ENCODE results near the gene CCL4. TPM values are rescaled to one million over a fixed set of nuclear protein-coding genes. Genes with fewer than 3 reads are reported as not detected.
"Not testable (repeated sequence)": the region's sequence is repeated elsewhere in the genome, so short reads cannot be mapped to it uniquely, and the experiment has no call there.

Gene CCL4
- not detected for polyA plus RNA-seq (2013, experiment 1 of 4)
- polyA plus RNA-seq (2013, experiment 2 of 4): 0.23 TPM
- not detected for polyA plus RNA-seq (2013, experiment 3 of 4)
- polyA plus RNA-seq (2013, experiment 4 of 4): not detected

DNA sequence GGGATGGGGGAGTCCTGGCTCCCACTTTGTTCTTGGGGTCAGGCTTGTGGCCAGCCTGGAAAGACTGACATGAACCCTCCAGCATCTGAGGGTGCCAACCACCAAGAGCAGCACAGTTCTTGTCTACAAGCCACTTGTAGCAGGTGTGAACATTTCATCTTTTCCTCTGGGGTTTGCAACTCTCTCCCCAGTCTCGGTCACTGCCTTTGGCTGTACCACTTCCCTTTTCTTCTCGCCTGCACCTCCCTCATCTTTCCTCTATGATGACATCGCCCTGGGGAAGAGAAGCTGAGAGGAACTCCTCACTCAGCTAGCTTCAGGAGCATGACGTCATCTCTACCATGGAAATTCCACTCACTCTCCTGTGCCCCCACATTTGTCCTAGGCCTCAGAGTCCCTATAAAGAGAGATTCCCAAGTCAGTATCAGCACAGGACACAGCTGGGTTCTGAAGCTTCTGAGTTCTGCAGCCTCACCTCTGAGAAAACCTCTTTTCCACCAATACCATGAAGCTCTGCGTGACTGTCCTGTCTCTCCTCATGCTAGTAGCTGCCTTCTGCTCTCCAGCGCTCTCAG is at the start of gene CCL4:
TSS of gene CCL4 (plus strand) at position 427 of the 575 bp plus-strand sequence. CDS start at position 506, 79 bp downstream.
- H3K9me3 ChIP-seq (ENCODE audit: control insufficient read depth, low read length); H3K4me3 ChIP-seq (ENCODE audit: insufficient read depth, low read depth, low read length); H3K36me3 ChIP-seq (ENCODE audit: control insufficient read depth, insufficient read depth, low read length); H3K4me1 ChIP-seq (ENCODE audit: control insufficient read depth, insufficient read depth, low read length); H3K27me3 ChIP-seq (ENCODE audit: control insufficient read depth, insufficient read depth, low read length, poor library complexity, severe bottlenecking); H3K27ac ChIP-seq (ENCODE audit: insufficient read depth, low read depth, low read length, poor library complexity, severe bottlenecking): not testable (repeated sequence)
- 93 to 95% methylated on average over 6 of the region's 6 CpGs for WGBS, 2 experiments

DNA sequence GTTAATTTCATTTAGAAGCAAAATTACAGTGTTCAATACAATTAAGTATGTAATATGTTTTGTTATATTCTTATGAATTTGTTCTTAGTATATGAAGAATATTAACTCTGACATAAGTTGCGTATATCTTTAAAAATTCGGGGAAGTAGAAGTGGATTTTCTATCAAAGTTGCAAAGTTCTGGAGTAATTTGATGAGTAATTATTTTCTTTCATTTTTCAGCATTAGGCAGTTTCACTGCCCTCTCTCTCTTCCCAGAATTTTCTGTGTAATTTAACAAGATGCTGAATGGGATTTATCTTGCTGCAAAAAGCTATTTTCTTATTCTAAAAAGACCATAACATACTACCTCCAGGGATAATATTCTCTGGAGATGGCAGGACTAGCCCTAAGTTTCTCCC is 48.5 kb upstream of the CCL4 start:
- WGBS, 2 experiments: 90 to 100% methylated on average over 2 of the region's 2 CpGs
- no peak overlapping the region for H3K4me3 ChIP-seq (ENCODE audit: insufficient read depth, low read depth, low read length)
- H3K27ac ChIP-seq (ENCODE audit: insufficient read depth, low read depth, low read length, poor library complexity, severe bottlenecking): no peak overlapping the region
- no peaks in the 10 kb centered on the region for H3K9me3 ChIP-seq (ENCODE audit: control insufficient read depth, low read length)
- H3K27me3 ChIP-seq (ENCODE audit: control insufficient read depth, insufficient read depth, low read length, poor library complexity, severe bottlenecking): no peaks in the 10 kb centered on the region
- no peaks in the 10 kb centered on the region for H3K36me3 ChIP-seq (ENCODE audit: control insufficient read depth, insufficient read depth, low read length)
- no peaks in the 10 kb centered on the region for H3K4me1 ChIP-seq (ENCODE audit: control insufficient read depth, insufficient read depth, low read length)

DNA sequence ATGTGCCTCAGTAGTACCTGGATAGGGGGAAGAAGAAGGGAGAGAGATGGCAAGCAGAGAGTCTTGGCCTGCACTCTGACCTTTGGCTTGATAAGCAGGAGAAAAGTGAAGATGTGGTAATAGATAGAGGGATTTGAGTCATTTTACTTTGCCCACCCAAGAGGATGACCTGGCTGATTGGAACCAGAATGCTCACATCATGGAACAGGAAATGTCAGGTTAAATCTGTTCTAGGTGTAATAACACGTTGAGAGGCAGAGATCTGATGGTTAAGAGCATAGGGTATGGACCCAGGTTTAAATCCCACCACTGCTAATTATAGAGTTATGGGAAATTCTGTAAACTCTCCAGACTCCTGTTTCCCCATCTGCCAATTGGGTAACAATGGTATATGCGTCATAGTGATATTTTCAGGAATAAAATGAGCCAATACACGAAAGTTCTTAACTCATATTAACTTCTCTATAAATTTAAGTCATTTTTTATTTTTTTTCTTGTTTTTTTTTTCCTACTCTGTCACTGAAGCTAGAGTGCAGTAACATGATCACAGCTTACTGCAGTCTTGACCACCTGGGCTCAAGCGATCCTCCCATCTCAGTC is 47.6 kb upstream of the CCL4 start:
- no peak overlapping the region for H3K27ac ChIP-seq (ENCODE audit: insufficient read depth, low read depth, low read length, poor library complexity, severe bottlenecking)
- WGBS, 2 experiments: 92 to 93% methylated on average over 3 to 4 of the region's 4 CpGs
- no peaks in the 10 kb centered on the region for H3K27me3 ChIP-seq (ENCODE audit: control insufficient read depth, insufficient read depth, low read length, poor library complexity, severe bottlenecking)
- H3K9me3 ChIP-seq (ENCODE audit: control insufficient read depth, low read length): no peaks in the 10 kb centered on the region
- no peaks in the 10 kb centered on the region for H3K36me3 ChIP-seq (ENCODE audit: control insufficient read depth, insufficient read depth, low read length)
- H3K4me1 ChIP-seq (ENCODE audit: control insufficient read depth, insufficient read depth, low read length): no peaks in the 10 kb centered on the region
- no peak overlapping the region for H3K4me3 ChIP-seq (ENCODE audit: insufficient read depth, low read depth, low read length)

DNA sequence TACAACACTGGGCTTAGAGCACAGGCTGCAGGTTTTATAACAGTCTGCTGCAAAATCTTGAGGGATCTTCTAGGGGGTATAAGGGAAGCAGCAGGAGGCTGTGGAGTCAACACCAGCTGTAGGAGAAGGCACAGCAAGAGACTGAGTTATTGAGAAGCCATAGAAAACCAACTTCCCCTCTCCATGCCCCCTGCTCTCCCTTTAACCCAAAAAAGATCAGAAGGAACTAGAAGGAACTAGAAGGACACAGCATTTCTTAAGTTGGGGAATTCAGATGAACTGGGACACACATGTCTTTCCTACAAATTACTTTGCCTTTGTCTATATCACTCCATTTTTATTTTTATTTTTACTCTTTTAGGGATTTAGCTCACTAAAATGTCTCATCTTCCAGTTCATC is 45.7 kb upstream of the CCL4 start:
- Histone ChIP-seq H3K4me3 (ENCODE audit: insufficient read depth, low read depth, low read length) (no peak overlapping the region), H3K27ac (ENCODE audit: insufficient read depth, low read depth, low read length, poor library complexity, severe bottlenecking) (no peak overlapping the region), H3K4me1 (ENCODE audit: control insufficient read depth, insufficient read depth, low read length) (no peaks in the 10 kb centered on the region), H3K27me3 (ENCODE audit: control insufficient read depth, insufficient read depth, low read length, poor library complexity, severe bottlenecking) (no peaks in the 10 kb centered on the region), H3K36me3 (ENCODE audit: control insufficient read depth, insufficient read depth, low read length) (no peaks in the 10 kb centered on the region), H3K9me3 (ENCODE audit: control insufficient read depth, low read length) (no peaks in the 10 kb centered on the region)

DNA sequence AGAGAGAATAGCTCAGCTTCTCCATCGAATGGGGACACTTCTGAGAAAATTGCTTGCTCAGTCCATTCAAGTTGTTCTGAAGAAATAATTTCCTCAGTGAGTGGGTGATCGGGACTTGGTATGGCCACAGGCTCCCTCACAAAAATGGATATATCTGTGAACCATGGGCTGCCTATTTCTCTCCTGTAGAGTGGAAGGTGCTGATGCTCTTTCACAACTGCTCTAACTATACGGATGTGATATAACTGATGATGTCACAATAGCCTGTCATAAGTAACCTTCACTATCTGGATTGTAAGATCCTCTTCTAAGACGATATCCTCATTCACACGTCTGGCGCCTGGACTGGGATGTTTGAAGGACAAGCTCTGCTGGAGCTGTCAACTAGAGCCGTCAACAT is 44.2 kb upstream of the CCL4 start:
- no peaks in the 10 kb centered on the region for H3K27me3 ChIP-seq (ENCODE audit: control insufficient read depth, insufficient read depth, low read length, poor library complexity, severe bottlenecking)
- H3K4me1 ChIP-seq (ENCODE audit: control insufficient read depth, insufficient read depth, low read length): no peaks in the 10 kb centered on the region
- no peak overlapping the region for H3K4me3 ChIP-seq (ENCODE audit: insufficient read depth, low read depth, low read length)
- 94 to 96% methylated on average over 7 of the region's 7 CpGs for WGBS, 2 experiments
- no peaks in the 10 kb centered on the region for H3K9me3 ChIP-seq (ENCODE audit: control insufficient read depth, low read length)
- H3K36me3 ChIP-seq (ENCODE audit: control insufficient read depth, insufficient read depth, low read length): no peaks in the 10 kb centered on the region
- H3K27ac ChIP-seq (ENCODE audit: insufficient read depth, low read depth, low read length, poor library complexity, severe bottlenecking): no peak overlapping the region

DNA sequence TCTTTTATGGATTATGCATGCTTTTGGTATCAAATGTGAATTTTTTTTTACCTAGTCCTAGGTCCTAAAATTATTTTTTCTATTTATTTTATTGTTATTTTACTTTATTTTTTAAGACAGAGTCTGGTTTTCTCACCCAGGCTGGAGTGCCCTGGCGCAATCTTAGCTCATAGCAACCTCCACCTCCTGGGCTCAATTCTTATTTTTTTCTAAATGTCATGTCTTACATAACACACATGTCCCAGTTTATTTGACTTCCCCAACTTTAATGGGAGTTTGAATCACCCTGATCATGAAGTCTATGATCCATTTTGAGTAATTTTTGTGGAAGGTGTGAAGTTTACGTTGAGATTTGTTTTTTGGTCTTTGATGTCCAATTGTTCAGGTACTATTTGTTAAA is 42.8 kb upstream of the CCL4 start:
- Histone ChIP-seq H3K27ac (ENCODE audit: insufficient read depth, low read depth, low read length, poor library complexity, severe bottlenecking) (no peak overlapping the region), H3K36me3 (ENCODE audit: control insufficient read depth, insufficient read depth, low read length) (no peaks in the 10 kb centered on the region), H3K9me3 (ENCODE audit: control insufficient read depth, low read length) (no peaks in the 10 kb centered on the region), H3K4me3 (ENCODE audit: insufficient read depth, low read depth, low read length) (no peak overlapping the region), H3K4me1 (ENCODE audit: control insufficient read depth, insufficient read depth, low read length) (no peaks in the 10 kb centered on the region), H3K27me3 (ENCODE audit: control insufficient read depth, insufficient read depth, low read length, poor library complexity, severe bottlenecking) (no peaks in the 10 kb centered on the region)
- 92 to 100% methylated on average over 2 of the region's 2 CpGs for WGBS, 2 experiments

DNA sequence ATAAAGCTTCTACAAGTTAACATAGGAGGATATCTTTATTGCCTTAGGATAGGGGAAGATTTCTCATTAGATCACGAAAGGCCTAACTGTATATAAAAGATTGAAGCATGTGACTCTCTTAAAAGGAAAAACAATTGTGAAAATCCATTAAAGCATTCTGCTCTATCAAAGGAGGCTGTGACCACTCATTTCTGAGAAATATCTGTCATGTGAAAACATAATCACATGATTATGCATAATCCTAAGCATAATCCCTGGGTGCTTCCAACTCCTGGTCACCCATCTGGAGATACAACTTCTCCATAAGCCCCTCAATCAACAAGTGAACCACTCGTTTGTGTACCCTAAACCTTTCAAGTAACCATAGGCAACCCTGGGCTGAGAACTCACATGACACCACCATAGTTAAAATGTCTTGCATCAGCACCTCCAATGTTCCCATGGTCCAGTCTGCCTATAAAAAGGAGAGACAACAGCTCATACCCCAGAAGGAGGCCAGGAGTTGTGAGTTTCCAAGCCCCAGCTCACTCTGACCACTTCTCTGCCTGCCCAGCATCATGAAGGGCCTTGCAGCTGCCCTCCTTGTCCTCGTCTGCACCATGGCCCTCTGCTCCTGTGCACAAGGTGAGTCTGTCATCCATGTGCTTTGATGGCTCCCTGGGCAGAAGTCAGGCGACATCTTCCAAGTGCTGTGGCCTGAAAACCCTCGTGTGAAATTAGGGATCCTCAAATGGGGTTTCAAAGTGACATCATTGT is 39.7 kb upstream of the CCL4 start, which contains the start of gene CCL18:
TSS of gene CCL18 (plus strand) at position 487 of the 756 bp plus-strand sequence. CDS start at position 558, 71 bp downstream.
- Histone ChIP-seq H3K4me1 (ENCODE audit: control insufficient read depth, insufficient read depth, low read length) (no peaks in the 10 kb centered on the region), H3K9me3 (ENCODE audit: control insufficient read depth, low read length) (no peaks in the 10 kb centered on the region), H3K27ac (ENCODE audit: insufficient read depth, low read depth, low read length, poor library complexity, severe bottlenecking) (no peak within 1 kb of the TSS), H3K27me3 (ENCODE audit: control insufficient read depth, insufficient read depth, low read length, poor library complexity, severe bottlenecking) (no peaks in the 10 kb centered on the region), H3K36me3 (ENCODE audit: control insufficient read depth, insufficient read depth, low read length) (no peaks in the 10 kb centered on the region), H3K4me3 (ENCODE audit: insufficient read depth, low read depth, low read length) (no peak within 1 kb of the TSS)
- WGBS, 2 experiments: 88 to 90% methylated on average over 5 of the region's 5 CpGs

DNA sequence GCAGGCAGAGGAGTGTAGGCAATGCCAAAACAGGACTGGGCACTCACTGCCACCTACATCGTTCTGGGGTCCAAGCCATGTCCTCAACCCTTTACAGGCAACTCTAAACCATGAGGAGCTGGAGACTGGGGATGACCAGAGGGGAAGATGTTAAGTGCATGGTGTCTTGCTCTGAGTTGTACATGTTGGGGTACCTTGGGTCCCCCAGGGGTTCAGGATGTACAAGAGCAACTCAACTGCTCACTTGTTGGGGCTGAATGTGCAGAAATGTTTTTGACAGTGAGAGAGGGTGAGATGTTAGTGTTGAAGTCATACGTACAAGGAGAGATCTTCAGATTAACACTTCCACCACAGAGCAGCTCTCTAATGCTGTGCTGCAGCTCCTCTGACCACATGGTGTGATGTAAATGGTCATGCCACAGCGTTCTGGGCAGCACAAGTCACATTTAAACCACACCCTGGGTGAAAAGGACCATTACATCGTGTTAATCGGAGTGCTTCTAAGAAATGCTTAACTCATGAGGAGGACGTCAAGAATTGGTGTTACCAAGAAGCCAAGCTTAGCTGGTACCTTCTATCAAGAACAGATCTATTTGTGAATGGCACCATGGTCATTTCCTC is 37.2 kb upstream of the CCL4 start:
- Histone ChIP-seq H3K9me3 (ENCODE audit: control insufficient read depth, low read length) (no peaks in the 10 kb centered on the region), H3K27ac (ENCODE audit: insufficient read depth, low read depth, low read length, poor library complexity, severe bottlenecking) (no peak overlapping the region), H3K36me3 (ENCODE audit: control insufficient read depth, insufficient read depth, low read length) (no peaks in the 10 kb centered on the region), H3K4me3 (ENCODE audit: insufficient read depth, low read depth, low read length) (no peak overlapping the region), H3K27me3 (ENCODE audit: control insufficient read depth, insufficient read depth, low read length, poor library complexity, severe bottlenecking) (no peaks in the 10 kb centered on the region), H3K4me1 (ENCODE audit: control insufficient read depth, insufficient read depth, low read length) (no peaks in the 10 kb centered on the region)
- WGBS, 2 experiments: 85 to 95% methylated on average over 6 of the region's 6 CpGs

DNA sequence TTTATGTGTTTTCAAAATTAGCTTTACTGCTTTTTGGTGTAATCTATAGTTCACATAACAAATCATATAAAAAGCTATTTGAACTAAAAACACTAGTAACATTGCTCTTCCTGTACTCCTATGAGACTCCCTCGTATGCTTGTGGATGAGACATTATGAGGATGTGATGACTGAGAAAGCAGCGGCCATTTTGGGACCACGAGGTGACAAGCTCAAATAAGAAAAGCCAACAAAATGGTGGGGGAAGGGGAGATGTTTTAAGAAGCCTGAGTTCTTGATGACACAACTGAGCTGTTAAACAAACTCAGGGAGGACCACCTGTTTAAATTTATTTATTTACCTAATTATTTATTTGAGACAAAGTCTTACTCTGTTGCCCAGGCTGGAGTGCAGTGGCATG is 35.1 kb upstream of the CCL4 start:
- 92 to 95% methylated on average over 3 of the region's 3 CpGs for WGBS, 2 experiments

DNA sequence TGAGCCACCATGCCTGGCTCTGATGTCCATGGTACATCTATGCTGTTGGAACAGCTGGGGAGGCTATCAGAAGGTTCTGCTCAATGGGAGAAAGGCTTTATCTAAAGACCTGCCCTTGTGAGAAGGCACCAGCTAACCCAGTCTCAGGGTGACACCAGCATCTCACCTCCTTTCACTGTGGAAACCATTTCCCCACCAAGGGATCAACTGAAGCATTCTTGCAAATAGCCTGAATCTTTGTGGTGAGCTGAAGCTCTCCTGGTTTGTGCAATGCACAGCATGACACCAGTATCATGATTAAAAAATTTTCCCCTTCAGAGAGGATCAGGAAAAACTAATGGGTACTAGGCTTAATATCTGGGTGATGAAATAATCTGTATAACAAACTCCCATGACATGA is 34.5 kb upstream of the CCL4 start:
- Histone ChIP-seq H3K36me3 (ENCODE audit: control insufficient read depth, insufficient read depth, low read length) (no peaks in the 10 kb centered on the region), H3K9me3 (ENCODE audit: control insufficient read depth, low read length) (no peaks in the 10 kb centered on the region), H3K27ac (ENCODE audit: insufficient read depth, low read depth, low read length, poor library complexity, severe bottlenecking) (no peak overlapping the region)

More for the DNA sequence above, 35.1 kb upstream of the CCL4 start:
- no peaks in the 10 kb centered on the region for H3K4me1 ChIP-seq (ENCODE audit: control insufficient read depth, insufficient read depth, low read length)
- H3K36me3 ChIP-seq (ENCODE audit: control insufficient read depth, insufficient read depth, low read length): no peaks in the 10 kb centered on the region
- H3K27ac ChIP-seq (ENCODE audit: insufficient read depth, low read depth, low read length, poor library complexity, severe bottlenecking): no peak overlapping the region
- H3K4me3 ChIP-seq (ENCODE audit: insufficient read depth, low read depth, low read length): no peak overlapping the region
- no peaks in the 10 kb centered on the region for H3K27me3 ChIP-seq (ENCODE audit: control insufficient read depth, insufficient read depth, low read length, poor library complexity, severe bottlenecking)
- H3K9me3 ChIP-seq (ENCODE audit: control insufficient read depth, low read length): no peaks in the 10 kb centered on the region

More for the DNA sequence above, 34.5 kb upstream of the CCL4 start:
- Histone ChIP-seq H3K4me3 (ENCODE audit: insufficient read depth, low read depth, low read length) (no peak overlapping the region), H3K27me3 (ENCODE audit: control insufficient read depth, insufficient read depth, low read length, poor library complexity, severe bottlenecking) (no peaks in the 10 kb centered on the region), H3K4me1 (ENCODE audit: control insufficient read depth, insufficient read depth, low read length) (no peaks in the 10 kb centered on the region)
